GM08714 (cell line): Measurements from ENCODE around the gene KANK4.

Experiments
- H3K4me3 ChIP-seq: fragments of 200-500 bp; sonication (Bioruptor generic); 2 replicates; pipeline ENCODE4 v1.5.1; 2014; ENCODE audit warnings: mild to moderate bottlenecking, low read length, inconsistent platforms
- ZNF274 ChIP-seq: IDR thresholded peaks from 2 replicates; pipeline ENCODE4 v1.6.1; 2012; ENCODE audit warnings: mild to moderate bottlenecking, low read depth, low read length

The KANK4 gene

DNA sequence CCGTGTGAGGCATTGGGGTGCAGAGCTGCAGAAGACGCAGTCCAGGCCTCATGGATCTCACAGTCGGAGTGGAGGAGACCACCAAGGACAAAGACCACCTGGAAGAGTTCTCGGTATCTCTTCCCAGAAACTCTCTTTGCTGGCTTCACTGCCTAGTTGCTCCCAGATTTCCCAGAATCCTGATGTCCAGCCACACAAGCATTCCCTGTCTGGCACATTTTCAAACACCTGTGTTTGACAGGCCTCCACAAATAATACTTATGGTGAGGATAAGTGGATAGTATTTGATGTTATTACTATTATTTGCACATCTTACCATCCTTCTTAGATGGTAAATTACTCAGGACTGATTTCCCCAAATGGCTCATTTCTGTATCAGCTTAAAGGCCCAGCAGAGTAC, 27.7 kb upstream of the KANK4 start:
- TF ChIP-seq ZNF274 = no peak
- H3K4me3 ChIP-seq = no peak overlapping the region

DNA sequence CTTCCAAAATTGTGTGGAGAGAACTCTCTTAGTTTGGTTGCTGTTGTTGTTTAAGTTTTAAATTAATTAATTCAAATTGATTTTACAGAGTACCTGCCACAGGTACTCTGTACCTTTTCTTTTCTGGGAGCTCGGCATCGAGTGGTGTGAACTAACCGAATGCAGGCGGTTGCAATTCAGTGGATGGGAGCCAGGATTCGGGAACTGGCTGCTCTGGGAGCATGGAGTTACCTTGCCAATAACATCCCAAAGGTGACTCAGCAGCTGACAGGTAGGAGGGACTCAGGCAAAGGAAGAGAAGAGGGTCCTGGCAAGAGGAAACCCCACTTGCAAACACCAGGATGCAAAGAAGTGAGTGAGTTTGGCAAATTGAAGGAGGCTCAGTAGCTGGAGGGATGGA, 24.7 kb upstream of the KANK4 start:
- no peak overlapping the region for H3K4me3 ChIP-seq
- no peak for TF ChIP-seq ZNF274

DNA sequence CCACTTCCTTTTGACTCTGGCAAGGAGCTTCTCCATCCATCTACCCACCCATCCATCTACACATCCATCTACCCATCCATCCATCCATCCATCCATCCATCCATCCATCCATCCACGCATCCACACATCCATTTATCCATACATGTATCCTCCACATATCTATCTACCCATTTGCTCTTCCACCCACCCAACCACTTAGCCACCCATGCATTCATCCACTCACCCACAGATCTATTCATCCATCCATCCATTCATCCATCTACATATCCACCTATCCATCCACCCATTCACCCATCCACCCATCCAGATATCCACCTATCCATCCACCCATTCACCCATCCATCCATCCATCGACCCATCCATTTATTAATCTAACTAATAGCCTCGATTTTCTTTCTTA, 23.0 kb upstream of the KANK4 start:
- no peak for TF ChIP-seq ZNF274
- no peak overlapping the region for H3K4me3 ChIP-seq

DNA sequence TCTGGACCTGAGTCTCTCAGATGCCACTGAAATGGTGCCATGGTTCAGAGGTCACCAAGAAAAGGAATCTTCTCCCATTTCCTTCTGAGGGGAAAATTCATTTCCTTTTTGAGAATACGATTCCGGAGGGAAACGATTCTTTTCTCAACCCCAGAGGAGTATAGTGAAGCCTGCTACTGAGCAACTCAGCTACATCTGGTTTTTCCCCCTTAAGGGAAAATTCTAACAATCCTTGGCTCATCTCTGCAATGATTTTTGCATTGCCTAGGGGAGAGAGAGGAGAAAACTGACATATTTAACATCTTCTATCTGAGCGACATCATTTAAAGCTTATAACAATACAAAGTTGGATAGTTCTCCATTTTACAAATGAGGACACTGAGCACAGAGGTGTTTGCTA, 22.4 kb upstream of the KANK4 start:
- no peak overlapping the region for H3K4me3 ChIP-seq
- no peak for TF ChIP-seq ZNF274

DNA sequence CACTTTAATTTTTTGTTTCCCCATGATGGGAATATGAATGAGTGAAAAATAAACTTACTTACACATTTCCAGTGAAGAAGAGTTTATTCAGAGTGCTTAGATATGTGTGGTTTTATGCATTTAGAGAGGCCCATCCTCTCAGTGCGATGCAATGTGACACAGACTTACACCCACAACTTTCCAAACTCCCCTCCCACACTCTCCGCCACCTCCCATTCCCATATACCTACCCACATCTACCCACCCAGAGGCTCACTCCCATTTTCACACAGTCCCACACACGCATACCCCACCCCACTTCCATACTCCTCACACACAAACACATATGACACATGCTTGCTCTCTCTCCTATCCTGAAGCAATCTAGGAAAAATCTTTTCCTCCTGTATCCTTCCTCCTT, 21.9 kb upstream of the KANK4 start:
- TF ChIP-seq ZNF274 = no peak
- H3K4me3 ChIP-seq = no peak overlapping the region

DNA sequence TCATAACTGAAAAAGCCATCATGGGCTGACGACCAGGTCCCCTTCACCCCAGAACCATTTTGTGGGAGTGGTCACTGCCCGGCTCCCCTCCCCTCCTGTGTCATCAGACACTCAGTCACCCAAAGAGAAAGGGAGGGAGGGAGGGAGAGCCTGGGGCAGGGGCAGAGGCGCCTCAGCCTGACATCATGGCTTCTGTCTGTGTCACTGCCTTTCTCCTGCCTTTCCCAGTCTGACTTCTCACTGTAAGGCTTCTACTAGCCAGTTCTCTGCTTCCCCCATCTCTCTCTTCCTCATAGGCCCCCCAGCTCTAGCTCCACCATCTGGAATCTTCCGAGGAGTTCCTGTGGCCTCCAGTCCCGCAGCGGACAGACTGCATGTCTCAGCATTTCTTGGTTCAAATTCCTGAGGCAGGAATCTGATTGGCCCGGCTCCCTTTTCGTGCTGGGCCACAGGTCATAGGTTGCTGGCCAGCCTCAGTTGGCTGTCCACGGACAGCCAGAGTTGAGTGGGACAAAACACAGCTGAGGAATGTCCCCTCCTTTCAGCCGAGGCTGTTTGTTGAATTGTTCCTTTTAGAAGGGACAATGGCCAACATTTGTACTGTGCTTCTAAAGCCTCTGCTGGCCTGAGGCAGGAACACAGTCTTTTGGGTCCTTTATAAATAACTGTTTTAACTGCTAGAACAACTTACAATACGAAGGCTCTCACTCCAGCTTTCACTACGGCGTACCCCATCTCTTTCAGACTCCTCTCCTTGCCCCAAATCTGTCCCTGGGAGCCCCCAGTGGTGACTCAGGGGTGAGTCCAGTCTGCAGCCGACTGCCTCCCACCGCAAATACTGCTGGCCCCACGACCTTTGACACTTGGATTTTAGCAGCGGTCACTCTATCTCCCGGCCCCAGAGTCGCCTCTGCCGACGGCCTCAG, 18.7 kb upstream of the KANK4 start:
- H3K4me3 ChIP-seq = no peak overlapping the region
- TF ChIP-seq ZNF274 = no peak

DNA sequence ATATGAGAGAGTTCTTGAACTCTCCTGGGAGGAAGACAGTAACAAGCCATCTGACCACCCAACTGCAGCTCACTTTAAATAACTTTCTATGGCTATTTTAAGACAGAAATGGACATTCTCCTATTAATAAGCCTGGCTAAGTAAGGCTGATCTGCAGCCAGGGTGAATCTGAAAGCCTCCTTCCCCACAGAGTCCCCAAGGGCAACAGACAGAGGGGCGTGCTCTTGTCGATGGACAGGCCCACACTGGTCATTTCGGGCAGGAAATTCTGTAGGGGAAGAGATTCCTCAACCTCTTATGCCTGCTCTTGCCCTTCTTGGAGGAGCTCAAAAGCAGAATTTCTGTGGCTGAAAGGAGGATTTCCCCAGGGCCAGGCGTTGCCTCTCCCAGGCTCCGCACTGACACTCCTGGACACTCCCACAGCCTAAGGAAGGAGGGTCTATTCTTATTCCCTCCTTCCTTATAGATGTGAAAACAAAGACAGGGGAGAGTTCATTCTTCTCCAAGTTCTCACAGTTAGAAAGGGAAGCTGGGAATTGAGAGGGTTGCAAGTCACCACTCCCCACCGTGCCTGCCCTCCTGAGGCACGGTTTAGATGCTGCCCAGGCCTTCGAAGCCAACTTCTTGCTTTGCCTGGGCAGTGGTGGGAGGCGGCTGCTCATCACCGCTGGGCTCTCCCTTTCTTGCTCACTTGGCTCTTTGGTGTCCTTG, 17.9 kb upstream of the KANK4 start:
- no peak overlapping the region for H3K4me3 ChIP-seq
- TF ChIP-seq ZNF274 = no peak

DNA sequence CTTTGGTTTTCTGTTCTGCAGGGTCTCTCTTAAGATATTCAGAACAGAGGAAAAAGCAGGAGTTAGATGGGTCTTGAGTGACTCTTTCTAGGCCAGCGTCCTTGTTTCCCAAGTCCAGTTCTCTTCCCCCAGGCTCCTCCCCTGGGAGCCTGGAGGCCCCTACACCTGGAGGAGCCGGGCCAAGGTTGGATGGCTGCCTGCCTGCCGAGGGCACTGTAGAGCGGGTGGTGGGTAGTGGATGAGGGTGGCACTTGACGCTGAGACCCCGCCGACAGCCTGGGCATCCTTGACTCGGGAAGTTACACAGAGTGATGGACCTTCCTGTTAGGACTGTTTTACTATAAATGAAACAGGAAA, 17.4 kb upstream of the KANK4 start:
- TF ChIP-seq ZNF274 = no peak
- H3K4me3 ChIP-seq = no peak overlapping the region

DNA sequence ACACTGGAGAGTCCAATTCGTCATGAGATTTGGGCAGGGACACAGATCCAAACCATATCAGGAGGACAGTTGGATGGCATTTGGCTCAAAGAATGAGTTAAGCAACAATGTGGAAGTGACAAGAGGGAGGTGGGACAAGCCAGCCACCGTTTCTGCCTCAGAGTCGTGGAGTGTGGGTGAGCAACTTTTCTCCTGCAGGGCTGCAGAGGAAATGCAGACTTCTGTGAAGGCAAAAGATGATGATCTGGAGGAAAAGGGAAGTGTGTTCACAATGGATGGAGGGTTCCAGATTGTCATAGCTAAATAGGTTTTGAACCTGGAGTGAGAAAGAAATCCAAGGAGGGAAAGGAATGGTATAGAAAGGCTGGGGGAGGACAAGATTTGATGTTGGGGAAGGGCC, 16.4 kb upstream of the KANK4 start:
- no peak for TF ChIP-seq ZNF274
- no peak overlapping the region for H3K4me3 ChIP-seq

DNA sequence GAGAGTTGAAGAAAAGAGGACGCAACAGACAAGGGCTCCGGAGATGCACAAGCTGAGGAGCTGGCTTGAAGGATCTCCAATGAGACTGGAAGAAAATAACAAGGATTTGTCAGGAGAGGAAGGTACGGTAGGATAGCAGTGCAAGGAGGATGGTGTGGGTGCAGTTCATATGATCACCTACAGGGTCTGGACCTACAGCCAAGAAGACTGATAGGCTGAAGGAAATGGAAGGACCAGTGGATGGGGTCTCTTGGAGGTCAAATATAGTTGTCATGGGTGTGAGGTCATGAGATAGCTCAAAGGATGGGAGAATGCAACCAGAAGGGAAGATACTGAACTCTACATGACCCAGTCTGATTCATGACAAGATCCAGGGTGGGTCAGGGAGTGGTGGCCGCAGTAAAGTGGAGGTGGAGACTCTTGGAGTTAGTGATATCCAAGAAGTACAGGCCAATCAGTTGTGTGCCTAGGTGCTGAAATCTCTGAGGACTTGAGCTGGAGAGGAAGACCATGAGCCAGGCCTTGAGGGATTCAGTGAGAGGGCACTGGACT, 15.3 kb upstream of the KANK4 start:
- no peak overlapping the region for H3K4me3 ChIP-seq
- TF ChIP-seq ZNF274 = no peak

DNA sequence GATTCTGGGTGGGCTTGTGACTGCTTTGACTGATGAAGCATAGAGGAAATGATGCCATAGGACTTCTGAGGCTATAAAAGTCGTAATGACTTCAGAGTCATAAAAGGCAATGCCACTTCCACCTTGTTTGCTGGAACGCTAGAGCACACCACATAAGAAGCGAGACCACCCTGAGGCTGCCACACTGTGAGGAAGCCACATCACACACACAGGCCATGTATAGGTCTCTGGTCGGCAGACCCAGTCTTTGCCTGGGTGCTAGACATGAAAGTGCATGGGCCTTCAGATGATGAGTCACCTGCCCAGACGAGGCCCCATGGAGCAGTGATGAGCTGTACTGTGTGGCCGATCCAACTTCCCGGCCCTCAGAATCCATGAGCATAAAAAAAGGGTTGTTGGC, 14.2 kb upstream of the KANK4 start:
- H3K4me3 ChIP-seq = no peak overlapping the region
- no peak for TF ChIP-seq ZNF274

DNA sequence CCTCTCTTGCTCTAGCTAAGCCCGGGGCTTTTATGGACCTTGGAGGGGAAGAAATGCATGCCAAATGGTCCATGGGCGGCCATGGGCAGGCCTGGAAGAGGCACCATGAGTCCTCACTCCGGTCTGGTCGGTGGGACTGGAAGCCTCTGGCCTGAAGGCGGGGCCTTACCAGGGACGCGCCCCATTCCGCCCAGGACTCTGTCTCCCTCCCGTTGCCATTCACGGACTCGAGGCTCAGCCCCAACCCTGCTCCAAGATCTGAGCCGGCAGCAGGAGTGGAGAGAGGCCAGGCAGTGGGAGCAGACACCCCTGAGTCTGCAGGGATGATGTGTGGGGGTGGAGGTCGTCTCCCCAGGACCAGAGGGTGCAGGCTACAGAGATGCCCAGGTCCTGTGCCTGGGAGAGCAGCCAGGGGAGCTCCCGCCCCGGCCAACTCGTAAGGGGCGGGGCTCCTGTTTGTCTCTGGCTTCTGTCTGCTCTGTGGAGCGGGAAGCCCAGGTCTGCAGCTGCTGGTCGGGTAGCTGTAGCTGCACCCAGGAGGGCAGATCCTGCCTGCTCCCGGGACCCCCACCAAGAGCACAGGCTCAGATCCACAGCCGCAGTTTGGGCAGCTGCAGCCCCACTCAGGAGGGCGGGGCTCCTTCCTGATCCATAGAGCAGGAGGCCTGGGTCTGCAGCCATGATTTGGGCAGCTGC, 8.3 kb upstream of the KANK4 start:
- H3K4me3 ChIP-seq = no peak overlapping the region
- TF ChIP-seq ZNF274 = no peak

DNA sequence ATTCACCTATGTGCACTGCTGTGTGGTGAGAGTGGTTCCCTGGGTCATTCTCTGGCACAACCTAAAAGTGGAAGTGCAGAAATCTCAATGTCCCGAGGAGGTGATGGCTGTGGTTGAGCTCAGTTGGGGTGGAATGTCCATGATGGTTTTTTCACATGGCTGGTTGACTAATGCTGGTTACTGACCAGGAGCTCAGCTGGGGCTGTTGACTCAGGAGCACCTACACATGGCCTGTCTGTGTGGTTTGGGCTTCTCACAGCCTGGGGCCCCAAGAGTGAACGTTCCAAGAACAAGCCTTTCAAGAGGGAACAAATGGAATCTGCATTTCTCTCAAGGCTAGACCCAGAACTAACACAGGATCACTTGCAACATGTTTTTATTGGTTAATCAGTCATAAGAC, 6.4 kb upstream of the KANK4 start:
- H3K4me3 ChIP-seq = no peak overlapping the region
- TF ChIP-seq ZNF274 = no peak

DNA sequence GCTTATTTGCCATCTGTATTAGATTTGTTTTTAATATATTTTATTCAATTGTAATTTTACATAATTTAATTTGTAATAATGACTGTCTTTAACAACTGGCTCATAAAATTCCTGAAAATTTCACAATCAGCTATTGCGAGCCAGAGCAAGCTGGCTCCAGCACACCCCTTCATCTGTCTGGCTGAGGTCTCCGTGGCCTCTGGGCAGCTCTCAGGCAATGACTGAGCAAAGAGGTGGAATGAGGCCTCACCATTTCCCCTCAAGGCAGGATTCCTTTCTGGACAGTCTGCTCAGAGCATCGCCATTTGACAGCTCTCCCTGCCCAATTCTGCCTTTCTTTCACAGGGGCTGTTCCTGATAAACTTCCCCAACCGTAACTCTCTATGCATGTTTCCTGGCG, 5.8 kb upstream of the KANK4 start:
- TF ChIP-seq ZNF274 = no peak
- H3K4me3 ChIP-seq = no peak overlapping the region
